ENCODE data around the gene SPG7.
A peak's percentile ranks its signal among the peaks of the same experiment; 100 is the strongest.

SPG7 gene

GRCh38 chr16:89548344-89549006, 40.3 kb downstream of the SPG7 start:
- DNase-seq: no peak

GRCh38 chr16:89549007-89549700, 41.0 kb downstream of the SPG7 start:
- no peak for DNase-seq

- DNase-seq: no peak
Observed at GRCh38 chr16:89550421-89551007, 42.3 kb downstream of the SPG7 start.

- no peak for DNase-seq
Observed at GRCh38 chr16:89552329-89552728, 44.1 kb downstream of the SPG7 start.

- no peak for DNase-seq
Observed at GRCh38 chr16:89552913-89553312, 44.7 kb downstream of the SPG7 start.

GRCh38 chr16:89553733-89554132, 45.5 kb downstream of the SPG7 start:
- DNase-seq: no peak

- no peak for DNase-seq
Observed at GRCh38 chr16:89554343-89554742, 46.1 kb downstream of the SPG7 start.

GRCh38 chr16:89555265-89555664, 47.1 kb downstream of the SPG7 start:
- DNase-seq: no peak

- DNase-seq: no peak
Observed at GRCh38 chr16:89555780-89556179, 47.6 kb downstream of the SPG7 start.

GRCh38 chr16:89556750-89557689, 48.8 kb downstream of the SPG7 start:
- peak; percentile 58 to 82 (median 72) for DNase-seq

- no peak for DNase-seq
Observed at GRCh38 chr16:89557690-89558490, 49.7 kb downstream of the SPG7 start.

GRCh38 chr16:89560378-89561141, 52.4 kb downstream of the SPG7 start, which contains the start of gene RPL13:
RPL13 (plus strand) TSS chr16:89560682; CDS start chr16:89560960, 278 bp downstream.
- DNase-seq: peak; percentile 77 to 90 (median 84)

- DNase-seq: no peak
Observed at GRCh38 chr16:89561142-89561883, 53.1 kb downstream of the SPG7 start.

GRCh38 chr16:89561884-89562599, 53.8 kb downstream of the SPG7 start:
- no peak for DNase-seq

- no peak for DNase-seq
Observed at GRCh38 chr16:89562939-89563338, 54.7 kb downstream of the SPG7 start.

- no peak for DNase-seq
Observed at GRCh38 chr16:89563639-89564392, 55.6 kb downstream of the SPG7 start.

- no peak for DNase-seq
Observed at GRCh38 chr16:89564476-89565255, 56.5 kb downstream of the SPG7 start.

- no peak for DNase-seq
Observed at GRCh38 chr16:89565256-89565505, 57.0 kb downstream of the SPG7 start.

All from activated CD4-positive, CD25-positive, alpha-beta regulatory T cell (primary cell).